GM23338 (cell line): ENCODE measurements around the gene MYO5B.

Source experiments
- CTCF ChIP-seq, 2 experiments: fragments of 200-600 bp in 1 of 2; sonication (generic) in 1 of 2; conservative IDR thresholded peaks; 2 replicates each; pipeline versions ENCODE4 v1.5.1 to v1.6.1; 2016 to 2017; ENCODE audit warnings: antibody characterized with exemption in 2 of 2, low read depth in 2 of 2, mild to moderate bottlenecking in 2 of 2, moderate library complexity in 1 of 2
- ETS1 ChIP-seq: IDR thresholded peaks from 2 replicates; pipeline ENCODE4 v1.6.1; 2016; ENCODE audit warnings: antibody characterized with exemption
- JUNB ChIP-seq: IDR thresholded peaks from one replicate; pipeline ENCODE4 v1.6.1; 2016; ENCODE audit warnings: antibody characterized with exemption; ENCODE audit not compliant: unreplicated experiment
- POLR2AphosphoS5 ChIP-seq: IDR thresholded peaks from 2 replicates; pipeline ENCODE4 v1.6.1; 2016; ENCODE audit warnings: antibody characterized with exemption, low read depth
- TF ChIP-seq, protein P1 (sequence below): IDR thresholded peaks from one replicate; pipeline ENCODE4 v1.6.1; 2018; ENCODE audit warnings: antibody characterized with exemption; ENCODE audit not compliant: unreplicated experiment

GRCh38 chr18:50126471-50126870 is 68.5 kb downstream of the MYO5B start:
- no peak for TF ChIP-seq ETS1
- no peak for TF ChIP-seq CTCF (conservative IDR thresholded peaks at IDR 0.05; ENCODE audit: low read depth in 2 of 2)
- no peak for TF ChIP-seq POLR2AphosphoS5
- no peak for TF ChIP-seq JUNB
- TF ChIP-seq, protein P1, sequence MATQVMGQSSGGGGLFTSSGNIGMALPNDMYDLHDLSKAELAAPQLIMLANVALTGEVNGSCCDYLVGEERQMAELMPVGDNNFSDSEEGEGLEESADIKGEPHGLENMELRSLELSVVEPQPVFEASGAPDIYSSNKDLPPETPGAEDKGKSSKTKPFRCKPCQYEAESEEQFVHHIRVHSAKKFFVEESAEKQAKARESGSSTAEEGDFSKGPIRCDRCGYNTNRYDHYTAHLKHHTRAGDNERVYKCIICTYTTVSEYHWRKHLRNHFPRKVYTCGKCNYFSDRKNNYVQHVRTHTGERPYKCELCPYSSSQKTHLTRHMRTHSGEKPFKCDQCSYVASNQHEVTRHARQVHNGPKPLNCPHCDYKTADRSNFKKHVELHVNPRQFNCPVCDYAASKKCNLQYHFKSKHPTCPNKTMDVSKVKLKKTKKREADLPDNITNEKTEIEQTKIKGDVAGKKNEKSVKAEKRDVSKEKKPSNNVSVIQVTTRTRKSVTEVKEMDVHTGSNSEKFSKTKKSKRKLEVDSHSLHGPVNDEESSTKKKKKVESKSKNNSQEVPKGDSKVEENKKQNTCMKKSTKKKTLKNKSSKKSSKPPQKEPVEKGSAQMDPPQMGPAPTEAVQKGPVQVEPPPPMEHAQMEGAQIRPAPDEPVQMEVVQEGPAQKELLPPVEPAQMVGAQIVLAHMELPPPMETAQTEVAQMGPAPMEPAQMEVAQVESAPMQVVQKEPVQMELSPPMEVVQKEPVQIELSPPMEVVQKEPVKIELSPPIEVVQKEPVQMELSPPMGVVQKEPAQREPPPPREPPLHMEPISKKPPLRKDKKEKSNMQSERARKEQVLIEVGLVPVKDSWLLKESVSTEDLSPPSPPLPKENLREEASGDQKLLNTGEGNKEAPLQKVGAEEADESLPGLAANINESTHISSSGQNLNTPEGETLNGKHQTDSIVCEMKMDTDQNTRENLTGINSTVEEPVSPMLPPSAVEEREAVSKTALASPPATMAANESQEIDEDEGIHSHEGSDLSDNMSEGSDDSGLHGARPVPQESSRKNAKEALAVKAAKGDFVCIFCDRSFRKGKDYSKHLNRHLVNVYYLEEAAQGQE, result no peak
